GM21526 (cell line): ENCODE results near the gene ANO3.
"Not testable (repeated sequence)": the region's sequence is repeated elsewhere in the genome, so short reads cannot be mapped to it uniquely, and the experiment has no call there.

Source experiments
- ATAC-seq: cut with Tn5 transposase; IDR thresholded peaks from one replicate; pipeline ENCODE4 v1.9.1; 2021; ENCODE audit warnings: moderate library complexity; ENCODE audit not compliant: unreplicated experiment, low FRiP score

ANO3 gene

DNA sequence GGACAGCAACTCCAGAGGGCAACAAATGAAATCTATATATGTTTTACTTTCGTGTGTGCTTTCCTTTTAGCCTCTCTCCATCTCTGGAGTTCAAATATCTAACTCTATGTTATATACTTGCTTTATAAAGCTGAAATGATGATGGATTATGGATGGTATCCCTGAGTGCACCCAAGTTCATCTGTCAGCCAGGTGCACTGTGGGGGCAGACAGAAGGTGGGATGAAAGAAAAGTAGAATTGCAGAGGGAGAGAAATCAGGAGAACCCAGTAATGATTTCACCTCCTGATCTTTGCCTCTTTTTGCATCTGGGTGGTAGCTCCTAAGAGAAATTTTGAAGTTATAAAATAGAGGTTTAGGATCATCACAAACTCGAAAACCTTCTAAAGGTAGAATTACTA is 237.7 kb downstream of the ANO3 start:
- ATAC-seq = no peak

- no peak for ATAC-seq
Observed at GRCh38 chr11:26571861-26572654, 240.1 kb downstream of the ANO3 start, which contains the start of gene MUC15. Gene MUC15, minus strand, starts transcription at chr11:26572263. Its CDS starts 5,169 bp downstream, at chr11:26567094.

DNA sequence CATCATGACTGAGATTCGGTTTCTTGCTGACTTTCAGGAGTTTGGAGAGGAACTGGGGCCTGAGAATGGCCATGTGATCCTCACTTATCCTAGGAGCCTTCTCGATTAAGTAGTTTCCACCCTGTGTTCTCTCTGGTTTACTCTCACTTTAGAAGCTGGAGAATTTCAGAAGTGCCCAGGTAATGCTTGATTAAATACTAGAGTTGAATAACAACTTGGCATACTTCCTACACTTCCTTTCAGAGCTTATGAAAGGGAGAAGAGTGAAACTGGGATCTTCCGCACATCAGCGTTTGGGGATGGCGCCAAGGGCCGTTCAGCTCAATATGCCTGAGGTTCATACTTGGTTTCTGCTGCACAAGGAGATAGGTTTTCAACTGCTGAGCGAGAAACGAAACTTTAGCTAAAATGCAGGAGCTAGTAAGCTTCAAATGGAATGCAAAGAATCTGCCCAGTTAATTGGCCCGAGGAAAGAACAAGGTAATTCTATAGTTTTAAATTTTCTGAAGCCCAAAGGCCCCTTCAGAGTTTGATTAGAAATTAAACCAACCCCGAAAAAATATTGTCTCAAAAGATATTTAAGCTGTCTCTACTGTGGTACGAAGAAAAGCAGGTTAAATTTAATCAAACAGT is 241.0 kb downstream of the ANO3 start:
- no peak for ATAC-seq

DNA sequence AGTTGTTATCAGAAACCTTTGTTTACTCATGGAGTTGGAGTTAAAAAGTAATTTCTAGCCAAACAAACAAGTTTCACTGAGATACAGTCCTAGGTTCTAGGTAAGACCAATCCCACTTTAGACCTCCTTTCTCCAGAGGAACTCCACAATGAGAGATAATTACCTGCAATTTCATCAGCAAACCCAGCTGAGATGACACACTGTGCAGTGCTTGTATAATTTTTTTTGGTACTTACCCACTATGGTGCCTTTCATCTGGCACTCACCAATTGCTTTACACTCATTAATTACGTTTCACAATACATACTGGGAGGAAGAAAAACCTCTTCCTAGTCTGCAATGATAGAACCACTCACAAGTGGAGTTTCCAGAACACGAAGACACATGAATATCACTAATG is 242.0 kb downstream of the ANO3 start:
- no peak for ATAC-seq

GRCh38 chr11:26575946-26576345 is 244.0 kb downstream of the ANO3 start:
- ATAC-seq = no peak

DNA sequence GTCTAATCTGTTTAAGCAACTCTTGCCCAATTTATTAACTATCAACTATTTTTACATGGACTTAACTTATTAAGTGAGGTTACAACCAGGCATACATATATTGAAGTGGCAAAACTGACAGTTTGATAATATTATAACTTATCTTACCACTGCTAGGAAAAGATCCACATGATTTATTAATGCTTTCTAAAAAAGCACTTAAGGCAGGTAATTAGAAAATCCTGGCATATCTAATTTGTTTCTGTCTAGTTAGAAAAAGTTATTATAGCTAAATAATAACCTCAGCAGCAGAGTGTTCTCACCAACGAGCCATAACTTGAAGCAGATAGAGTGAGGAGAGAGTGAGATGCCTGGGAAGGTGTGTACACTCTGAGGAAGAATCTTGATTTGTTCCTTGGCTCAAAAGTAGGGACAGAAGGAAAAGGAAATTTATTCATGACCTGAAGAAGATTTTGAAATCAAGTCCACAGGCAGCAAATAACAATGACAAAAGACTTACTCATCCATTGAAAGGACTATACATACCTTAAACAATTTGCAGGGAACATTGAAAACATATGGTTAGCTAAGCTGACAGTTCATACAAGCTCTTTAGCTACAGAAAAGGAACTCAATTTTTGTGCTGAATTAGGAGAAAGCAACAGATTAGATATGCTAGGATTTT is 247.2 kb downstream of the ANO3 start:
- no peak for ATAC-seq

- no peak for ATAC-seq
Observed at GRCh38 chr11:26579683-26580082, 247.8 kb downstream of the ANO3 start.

GRCh38 chr11:26580929-26581328 is 249.0 kb downstream of the ANO3 start:
- no peak for ATAC-seq

DNA sequence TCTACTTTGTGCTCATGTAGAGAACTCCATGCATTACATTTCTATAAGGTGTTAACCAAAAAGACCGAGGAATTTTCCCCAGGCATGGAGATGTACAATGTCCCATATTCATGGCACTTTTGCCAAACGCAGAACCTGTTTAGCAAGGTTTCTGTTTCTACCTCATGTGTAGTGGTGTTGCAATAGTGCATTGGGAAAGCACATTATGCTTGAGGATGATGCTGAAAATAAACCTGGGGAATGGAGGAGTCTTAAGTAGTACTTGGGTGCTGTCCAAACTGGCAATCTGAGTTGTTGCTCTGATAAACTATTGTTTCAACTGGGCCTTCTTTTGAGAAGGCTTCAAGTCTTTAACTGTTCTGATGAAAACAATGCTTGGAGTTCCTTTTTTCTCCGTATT is 251.6 kb downstream of the ANO3 start:
- ATAC-seq = no peak

- ATAC-seq = no peak
Observed at GRCh38 chr11:26584818-26585217, 252.9 kb downstream of the ANO3 start.

DNA sequence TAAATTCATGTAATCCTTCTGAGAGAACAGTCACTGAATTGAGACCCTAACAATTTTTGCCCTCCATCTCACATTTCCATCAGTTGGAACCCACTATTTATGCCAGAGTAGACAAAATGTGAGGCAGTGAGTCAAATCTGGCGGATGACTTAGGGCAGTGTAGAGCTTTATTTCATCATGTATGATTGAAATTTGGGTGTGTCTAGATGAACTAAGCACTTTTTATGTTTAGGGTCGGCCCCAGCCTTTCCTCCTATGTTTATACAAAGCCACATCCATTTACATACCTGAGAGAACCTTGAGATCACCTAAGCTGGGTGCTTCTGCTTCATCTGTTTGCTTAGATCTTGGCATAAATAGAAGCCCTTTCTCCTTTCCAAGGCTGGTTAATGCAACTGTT is 255.1 kb downstream of the ANO3 start:
- ATAC-seq = no peak

GRCh38 chr11:26593691-26594090 is 261.8 kb downstream of the ANO3 start:
- no peak for ATAC-seq

GRCh38 chr11:26595207-26595865 is 263.4 kb downstream of the ANO3 start:
- ATAC-seq = not testable (repeated sequence)

DNA sequence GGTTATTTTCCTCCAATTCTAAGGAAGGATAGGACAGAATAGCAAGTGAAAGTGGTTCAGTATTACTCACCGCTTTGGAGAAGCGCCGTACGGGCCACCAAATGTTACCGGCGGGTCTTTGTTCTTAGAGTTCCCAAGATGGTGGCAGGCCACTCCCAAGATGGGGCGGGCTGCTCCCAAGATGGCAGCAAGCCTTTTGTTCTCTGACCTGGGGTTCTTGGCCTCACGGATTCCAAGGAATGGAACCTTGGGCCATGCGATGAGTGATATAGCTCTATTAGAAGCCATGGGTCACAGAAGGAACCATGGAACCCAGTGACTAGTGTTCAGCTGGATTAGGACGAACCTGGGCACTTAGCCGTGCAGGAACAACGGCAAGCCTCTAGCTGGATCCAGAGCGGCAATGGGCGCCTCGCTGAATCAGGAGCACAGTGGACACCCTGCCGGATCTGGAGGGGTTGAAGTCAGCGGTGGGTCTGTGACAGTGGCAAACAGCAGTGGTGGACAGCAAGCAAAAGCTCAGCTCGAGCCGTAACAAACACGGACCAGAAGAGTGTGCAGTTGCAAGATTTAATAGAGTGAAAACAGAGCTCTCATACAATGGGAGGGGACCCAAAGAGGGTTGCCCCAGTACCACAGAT is 265.2 kb downstream of the ANO3 start:
- ATAC-seq = not testable (repeated sequence)

DNA sequence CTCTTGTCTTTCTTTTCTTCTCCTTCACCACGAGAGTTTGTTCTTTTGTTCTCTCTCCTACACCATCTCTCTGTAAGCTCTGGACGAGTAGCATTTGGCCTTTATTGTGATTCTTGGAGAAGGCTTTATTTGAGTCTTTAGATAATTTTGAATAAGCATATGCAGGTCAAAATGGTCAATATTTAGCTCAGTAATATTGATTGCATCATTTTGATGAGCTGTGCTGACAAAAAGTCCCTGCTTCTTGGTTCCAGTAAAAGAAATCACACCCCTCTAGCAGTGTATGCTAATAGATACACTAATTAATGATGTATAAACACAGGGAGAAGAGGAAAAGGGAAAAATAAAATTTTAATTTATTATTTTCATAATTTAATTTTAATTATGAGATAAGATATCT is 266.0 kb downstream of the ANO3 start:
- no peak for ATAC-seq

- ATAC-seq = no peak
Observed at GRCh38 chr11:26599425-26599824, 267.5 kb downstream of the ANO3 start.

DNA sequence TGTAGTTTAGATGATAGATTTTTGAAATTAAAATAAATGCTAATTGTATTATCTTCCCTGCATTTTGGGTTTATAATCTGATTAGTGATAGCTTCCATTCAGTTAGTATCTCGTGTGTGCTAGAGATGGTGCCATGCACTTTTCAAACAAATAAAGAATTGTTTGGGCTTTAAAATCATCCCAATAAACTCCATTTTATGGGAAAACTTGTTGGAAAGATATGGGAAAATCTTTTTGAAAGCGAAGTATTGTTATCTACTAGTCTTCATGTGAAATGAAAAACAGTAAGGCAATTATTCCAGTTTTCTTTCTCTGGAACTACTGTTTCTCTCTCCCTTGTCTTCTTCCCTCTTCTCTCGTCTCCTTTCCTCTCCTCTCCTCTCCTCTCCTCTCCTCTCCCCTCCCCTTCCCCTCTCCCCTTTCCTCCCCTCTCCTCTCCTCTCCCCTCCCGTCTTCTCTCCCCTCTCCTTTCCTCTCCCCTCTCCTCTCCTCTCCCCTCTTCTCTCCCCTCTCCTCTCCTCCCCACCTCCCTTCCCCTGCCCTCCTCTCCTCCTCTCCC is 268.0 kb downstream of the ANO3 start:
- ATAC-seq = no peak

GRCh38 chr11:26607725-26608506 is 276.0 kb downstream of the ANO3 start:
- ATAC-seq = no peak

GRCh38 chr11:26608507-26609146 is 276.7 kb downstream of the ANO3 start:
- no peak for ATAC-seq
